HG03196 (cell line): Measurements from ENCODE around the gene PSMD2.
"Not testable (repeated sequence)": the region's sequence is repeated elsewhere in the genome, so short reads cannot be mapped to it uniquely, and the experiment has no call there.

Experiments used
- ATAC-seq: cut with Tn5 transposase; IDR thresholded peaks from one replicate; pipeline ENCODE4 v1.9.1; 2021; ENCODE audit not compliant: unreplicated experiment

The PSMD2 gene

DNA sequence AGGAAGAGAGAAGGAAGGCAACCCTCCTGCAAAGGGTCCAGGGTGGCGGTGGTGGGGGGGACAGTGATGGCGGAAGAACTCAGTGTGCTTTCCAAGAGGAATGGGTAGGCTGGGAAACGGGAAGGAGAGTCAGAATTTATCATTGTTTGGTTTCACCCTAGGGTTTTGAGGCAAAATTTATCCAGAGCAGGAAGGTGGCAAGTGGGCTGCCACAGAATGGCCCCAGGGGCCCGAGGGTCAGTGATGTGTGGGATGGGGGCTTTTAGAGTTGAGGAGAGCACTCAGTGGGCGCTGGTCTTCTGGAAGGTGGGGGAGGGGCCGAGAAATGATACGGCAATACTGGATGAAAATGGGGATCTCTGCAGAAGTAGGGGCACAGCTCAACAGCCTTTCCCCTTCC is 38.9 kb downstream of the PSMD2 start:
- no peak for ATAC-seq

DNA sequence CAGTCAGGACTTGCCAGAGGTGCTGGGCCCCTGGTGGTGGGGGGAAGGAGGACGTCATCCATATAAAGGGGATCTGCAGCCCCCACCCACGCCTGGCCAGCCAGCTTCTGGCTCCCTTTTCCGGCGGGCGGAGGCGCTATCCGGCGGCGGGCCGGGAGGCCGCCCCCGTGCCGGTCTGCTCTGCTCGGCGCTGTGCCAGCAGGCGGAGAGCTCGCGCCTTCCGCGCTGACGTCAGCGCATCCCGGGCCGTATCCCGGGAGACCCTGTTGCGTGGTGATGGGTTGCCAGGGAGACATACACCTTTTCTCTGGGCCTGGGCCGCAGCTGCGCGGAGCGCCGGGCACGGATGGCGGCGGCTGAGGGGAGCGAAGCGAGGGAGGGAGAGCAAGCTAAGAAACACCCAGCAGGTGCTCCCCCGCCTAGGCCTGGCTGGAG is 39.5 kb downstream of the PSMD2 start:
- no peak for ATAC-seq

DNA sequence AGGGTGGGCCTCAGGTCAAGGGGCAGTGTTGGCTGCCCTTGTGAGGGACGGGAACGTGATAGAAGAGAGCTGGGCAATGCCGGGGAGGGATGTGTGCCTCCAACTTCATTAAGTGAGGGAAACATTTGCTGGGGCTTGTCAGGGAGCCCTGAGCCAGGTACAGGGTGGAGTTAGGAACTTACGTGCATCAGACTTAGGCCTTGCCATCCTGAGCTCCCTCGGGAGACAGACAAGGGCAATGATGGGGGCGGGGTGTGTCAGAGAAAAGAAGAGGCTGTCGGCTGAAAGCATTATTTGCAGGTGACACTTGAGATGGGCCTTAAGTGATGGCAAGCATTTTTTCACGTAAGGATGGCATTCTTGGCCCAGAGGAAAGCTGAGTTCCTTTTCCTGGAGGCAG is 40.0 kb downstream of the PSMD2 start:
- no peak for ATAC-seq

DNA sequence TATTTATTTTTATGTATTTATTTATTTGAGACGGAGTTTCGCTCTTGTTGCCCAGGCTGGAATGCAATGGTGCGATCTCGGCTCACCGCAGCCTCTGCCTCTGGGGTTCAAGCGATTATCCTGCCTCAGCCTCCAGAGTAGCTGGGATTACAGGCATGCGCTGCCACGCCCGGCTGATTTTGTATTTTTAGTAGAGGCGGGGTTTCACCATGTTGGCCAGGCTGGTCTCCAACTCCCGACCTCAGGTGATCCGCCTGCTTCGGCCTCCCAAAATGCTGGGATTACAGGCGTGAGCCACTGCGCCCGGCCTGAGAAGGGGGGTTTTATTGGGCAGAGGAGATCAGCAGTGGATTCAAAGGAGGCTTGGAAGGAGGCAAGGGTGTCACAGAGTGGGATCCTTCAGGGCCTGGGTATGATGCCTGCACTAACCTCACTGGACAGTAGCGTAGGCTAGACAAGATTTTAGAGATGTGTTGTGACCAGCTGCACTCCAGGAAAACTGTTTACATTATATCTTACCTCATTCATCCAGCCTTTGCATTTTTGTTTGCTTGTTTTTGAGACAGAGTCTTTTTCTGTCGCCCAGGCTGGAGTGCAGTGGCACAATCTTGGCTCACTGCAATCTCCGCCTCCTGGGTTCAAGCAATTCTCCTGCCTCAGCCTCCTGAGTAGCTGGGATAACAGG is 40.6 kb downstream of the PSMD2 start:
- ATAC-seq: not testable (repeated sequence)

DNA sequence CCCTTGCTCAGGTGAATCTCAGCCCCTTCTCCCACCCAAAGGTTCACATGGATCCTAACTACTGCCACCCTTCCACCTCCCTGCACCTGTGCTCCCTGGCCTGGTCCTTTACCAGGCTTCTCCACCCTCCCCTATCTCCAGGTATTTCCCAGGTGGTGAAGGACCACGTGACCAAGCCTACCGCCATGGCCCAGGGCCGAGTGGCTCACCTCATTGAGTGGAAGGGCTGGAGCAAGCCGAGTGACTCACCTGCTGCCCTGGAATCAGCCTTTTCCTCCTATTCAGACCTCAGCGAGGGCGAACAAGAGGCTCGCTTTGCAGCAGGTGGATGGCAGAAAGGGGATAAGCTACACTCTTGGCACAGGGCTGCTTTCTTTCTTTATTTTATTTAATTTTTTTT is 42.9 kb downstream of the PSMD2 start:
- ATAC-seq: no peak

DNA sequence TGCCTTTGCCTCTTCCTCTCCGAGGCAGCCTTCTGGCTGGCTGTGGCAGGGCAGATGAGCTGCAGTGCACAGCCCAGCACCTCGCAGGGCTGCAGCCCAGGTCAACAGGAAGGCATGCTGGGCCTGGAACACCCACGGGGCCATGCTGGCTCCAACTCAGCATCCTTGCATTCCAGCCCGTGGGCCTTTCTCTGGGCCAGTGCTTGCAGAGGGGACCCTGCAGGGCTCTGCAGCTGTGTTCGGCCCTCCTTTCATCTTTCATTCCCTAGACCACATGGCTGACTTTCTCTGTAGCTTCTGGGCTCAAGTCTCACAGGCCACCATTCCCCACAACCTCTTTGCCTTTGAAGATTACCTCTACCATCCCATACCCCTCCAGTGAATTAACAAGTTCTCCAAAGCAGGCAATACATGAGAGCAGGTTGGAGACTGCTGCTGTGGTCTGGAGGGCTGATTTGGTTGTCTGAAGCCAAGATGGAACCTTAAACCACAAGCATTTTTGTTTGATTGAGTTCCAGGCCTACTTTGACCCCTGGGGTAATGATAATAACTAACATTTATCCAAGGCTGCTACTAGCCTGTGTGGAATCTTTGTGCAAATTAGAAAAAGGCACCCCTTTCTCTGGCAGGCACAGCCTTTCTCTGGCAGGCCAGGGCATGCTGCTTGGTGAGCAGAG is 44.3 kb downstream of the PSMD2 start:
- no peak for ATAC-seq

DNA sequence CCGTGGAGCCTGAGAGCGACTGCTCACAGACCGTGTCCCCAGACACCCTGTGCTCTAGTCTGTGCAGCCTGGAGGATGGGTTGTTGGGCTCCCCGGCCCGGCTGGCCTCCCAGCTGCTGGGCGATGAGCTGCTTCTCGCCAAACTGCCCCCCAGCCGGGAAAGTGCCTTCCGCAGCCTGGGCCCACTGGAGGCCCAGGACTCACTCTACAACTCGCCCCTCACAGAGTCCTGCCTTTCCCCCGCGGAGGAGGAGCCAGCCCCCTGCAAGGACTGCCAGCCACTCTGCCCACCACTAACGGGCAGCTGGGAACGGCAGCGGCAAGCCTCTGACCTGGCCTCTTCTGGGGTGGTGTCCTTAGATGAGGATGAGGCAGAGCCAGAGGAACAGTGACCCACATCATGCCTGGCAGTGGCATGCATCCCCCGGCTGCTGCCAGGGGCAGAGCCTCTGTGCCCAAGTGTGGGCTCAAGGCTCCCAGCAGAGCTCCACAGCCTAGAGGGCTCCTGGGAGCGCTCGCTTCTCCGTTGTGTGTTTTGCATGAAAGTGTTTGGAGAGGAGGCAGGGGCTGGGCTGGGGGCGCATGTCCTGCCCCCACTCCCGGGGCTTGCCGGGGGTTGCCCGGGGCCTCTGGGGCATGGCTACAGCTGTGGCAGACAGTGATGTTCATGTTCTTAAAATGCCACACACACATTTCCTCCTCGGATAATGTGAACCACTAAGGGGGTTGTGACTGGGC is 45.7 kb downstream of the PSMD2 start:
- ATAC-seq: no peak

DNA sequence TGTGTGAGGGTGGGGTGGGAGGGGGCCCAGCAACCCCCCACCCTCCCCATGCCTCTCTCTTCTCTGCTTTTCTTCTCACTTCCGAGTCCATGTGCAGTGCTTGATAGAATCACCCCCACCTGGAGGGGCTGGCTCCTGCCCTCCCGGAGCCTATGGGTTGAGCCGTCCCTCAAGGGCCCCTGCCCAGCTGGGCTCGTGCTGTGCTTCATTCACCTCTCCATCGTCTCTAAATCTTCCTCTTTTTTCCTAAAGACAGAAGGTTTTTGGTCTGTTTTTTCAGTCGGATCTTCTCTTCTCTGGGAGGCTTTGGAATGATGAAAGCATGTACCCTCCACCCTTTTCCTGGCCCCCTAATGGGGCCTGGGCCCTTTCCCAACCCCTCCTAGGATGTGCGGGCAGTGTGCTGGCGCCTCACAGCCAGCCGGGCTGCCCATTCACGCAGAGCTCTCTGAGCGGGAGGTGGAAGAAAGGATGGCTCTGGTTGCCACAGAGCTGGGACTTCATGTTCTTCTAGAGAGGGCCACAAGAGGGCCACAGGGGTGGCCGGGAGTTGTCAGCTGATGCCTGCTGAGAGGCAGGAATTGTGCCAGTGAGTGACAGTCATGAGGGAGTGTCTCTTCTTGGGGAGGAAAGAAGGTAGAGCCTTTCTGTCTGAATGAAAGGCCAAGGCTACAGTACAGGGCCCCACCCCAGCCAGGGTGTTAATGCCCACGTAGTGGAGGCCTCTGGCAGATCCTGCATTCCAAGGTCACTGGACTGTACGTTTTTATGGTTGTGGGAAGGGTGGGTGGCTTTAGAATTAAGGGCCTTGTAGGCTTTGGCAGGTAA is 46.5 kb downstream of the PSMD2 start:
- no peak for ATAC-seq

DNA sequence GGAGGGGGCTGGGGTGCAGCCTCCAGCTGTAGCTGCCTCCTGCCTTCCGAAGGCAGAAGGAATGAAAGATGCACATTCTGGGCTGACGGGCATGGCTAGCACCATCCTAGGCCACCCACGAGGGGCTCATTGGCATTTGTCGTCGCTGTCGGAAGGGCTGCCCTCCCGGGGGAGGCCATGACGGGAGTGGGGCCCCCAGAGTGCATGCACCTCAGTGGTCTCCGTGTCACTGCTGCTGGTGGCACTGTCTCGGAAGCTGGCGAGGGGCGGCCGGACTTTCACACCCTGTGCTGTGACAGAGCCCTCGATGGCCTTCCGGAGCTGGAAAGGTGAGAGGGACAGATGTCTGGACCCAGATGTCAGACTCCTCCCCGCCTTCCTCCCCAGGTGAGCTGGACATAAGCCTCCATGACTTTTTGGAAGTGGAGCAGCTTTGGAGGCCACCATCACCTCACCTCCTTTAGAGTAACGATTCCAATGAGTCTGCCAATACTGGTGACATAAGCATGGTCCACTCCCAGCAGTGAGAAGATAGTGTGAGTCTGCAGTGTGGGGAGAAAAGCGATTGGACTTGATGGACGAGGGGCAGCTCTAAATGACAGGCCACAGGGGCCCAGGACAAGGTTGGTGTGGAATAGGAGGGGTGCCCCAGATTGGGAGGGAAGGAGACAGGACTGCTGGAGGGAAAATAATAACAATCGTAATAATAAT is 47.6 kb downstream of the PSMD2 start:
- ATAC-seq: no peak

DNA sequence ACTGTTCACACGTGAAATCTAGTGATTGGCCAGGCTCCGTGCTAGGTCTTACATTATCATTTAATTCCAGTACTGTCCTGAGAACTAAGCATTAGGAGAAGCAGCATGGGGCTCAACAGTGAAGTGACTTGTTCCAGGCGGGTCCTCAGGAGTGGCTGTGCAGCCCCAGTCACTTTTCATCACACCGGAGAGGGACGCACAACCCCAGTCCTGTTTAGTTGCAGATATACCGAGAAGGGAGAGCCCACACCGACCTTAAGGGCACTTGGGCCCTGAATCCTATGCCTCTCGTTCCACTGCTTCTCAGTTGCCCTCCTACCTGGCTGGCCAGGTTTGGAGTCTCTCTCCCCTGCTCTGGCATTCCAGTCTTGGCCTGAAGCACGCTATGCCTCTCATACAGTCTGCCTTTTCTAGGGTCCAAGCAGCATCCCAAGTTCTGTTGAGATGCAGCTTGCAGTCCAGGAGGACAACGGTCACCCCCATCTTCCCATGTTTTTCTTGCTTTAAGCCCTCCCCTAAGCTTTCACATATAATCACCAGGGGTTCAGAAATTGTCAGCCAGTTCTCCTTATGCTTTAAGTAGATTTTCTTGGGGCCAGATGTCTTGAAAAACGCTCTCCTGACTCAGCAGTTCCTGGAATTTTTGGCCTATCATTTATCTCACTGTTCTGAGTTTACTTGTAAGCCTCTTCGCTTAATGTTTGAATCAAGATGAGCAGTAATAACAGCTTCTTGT is 48.4 kb downstream of the PSMD2 start:
- ATAC-seq: no peak

DNA sequence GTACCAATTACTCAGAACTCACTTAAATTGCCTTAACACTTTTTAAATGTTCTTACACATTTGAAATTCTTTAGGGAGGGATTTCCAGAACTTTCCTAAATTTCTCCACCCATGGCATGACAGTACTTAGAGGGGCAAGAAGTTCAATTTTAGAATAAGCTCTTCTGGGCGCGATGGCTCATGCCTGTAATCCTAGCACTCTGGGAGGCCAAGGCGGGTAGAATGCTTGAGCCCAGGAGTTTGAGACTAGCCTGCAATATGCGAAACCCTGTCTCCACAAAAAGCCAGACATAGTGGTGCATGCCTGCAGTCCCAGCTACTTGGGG is 49.0 kb downstream of the PSMD2 start:
- no peak for ATAC-seq

DNA sequence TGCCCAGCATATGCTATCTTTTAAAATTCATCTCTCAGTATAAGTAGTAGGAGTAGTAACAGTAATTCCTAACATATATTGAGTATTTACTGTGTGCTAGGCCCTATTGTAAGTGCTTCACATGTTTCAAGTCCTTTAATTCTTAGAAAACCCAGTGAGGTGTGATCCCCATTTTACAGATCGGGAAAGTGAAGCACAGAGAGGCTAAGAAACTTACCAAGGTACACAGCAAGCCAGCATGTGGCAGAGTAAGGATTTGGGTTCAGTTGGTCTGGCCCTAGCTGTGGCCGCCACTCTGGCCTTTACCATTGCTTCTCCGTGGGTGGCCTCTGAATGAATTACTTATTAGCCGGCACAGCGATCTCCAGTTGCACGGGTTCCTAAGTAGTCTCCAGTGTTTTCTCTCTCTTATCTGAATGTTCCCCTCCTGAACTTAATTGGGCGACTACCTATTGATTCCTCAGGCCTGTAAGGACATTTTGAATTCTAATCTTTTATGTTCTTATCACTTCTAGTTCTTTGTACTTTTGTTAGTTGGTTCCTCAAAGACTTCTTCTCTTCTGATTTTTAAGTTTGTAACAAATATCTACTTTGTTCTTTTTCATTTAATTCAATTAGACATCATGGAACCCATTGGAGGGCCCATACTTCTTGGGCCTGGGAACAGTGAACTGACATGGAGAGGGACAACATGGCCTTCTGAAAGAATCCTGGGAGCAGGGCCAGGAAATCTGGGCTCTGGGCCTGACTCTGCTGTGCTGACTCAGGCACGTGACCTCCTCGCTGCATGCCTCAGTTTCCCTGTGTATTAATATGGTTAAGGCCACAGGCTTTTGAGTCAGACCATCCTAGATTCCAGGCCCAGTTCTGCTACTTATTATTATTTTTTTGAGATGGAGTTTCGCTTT is 50.8 kb downstream of the PSMD2 start:
- ATAC-seq: no peak

DNA sequence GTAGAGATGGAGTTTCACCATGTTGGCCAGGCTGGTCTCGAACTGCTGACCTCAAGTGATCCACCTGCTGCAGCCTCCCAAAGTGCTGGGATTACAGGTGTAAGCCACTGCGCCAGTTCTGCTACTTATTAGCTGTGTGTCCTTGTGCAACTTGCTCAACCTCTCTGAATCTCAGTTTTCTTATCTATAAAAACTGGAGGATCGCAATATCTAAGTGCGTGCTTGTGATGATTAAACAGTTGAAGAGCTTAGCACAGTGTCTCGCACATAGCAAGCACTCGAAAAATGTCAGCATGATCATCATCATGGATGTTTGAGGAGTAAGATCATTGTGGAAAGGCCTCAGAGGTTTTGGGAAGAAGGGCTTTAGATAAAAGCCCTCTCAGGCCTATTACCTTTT is 51.6 kb downstream of the PSMD2 start:
- ATAC-seq: no peak

DNA sequence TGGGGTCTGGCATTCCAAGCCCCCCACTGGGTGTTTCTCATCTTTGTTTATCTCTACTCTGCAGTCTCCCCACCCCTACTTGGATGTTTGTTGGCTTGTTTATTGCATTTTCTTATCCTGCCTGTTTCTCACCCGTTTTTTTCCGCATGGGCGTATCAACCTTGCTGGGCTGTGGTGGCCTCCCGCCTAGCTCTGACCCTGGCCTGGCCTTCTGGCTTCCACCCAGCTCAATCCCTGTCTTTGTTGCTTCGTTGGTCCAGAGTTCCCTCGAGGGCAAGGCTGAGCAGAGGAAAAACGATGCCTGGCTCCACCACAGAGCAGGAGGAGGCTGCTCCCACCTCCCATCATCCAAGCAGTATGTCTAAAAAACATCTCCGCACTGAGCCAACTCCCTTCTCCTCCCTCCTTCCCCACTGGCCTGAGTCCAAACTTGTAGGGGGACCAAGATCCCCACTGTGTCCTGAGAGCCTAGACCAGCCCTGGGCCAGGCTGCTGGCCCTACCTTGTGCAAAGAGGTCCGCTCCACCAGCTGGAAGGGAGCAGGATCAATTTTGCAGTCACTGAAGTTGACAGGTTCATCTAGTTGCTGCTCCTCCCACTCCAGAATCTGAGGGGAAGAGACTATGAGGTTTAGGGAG is 52.6 kb downstream of the PSMD2 start:
- no peak for ATAC-seq

DNA sequence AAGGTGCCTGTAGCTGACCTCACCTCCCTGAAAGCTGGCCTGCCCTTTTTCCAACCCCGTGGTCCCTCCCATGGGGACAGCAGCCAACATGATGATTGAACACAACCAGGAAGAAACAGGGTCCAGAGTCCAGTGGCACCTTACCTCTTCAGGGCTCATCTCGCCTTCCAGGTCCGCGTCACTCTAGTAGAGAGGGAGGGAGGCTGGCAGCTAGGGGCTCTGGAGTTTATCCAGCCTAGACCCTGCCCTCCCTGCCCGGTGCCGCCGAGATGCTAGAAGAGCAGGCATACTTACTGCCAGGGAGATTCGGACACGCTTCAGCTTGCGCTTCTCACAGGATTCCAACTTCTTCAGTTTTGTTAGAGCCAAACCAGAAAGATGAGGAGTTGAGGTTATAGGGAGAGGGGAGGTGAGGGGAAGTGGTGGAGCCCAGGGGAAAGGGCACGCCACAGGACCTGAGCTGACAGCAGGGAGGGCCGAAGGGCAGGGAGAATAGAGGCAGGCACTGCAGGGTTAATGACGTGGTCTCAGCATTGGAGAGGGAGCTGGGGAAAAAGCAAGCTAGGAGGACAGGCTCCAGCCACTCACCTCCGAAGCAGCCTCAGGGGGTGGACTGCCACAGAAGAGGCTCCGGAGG is 53.2 kb downstream of the PSMD2 start:
- no peak for ATAC-seq

DNA sequence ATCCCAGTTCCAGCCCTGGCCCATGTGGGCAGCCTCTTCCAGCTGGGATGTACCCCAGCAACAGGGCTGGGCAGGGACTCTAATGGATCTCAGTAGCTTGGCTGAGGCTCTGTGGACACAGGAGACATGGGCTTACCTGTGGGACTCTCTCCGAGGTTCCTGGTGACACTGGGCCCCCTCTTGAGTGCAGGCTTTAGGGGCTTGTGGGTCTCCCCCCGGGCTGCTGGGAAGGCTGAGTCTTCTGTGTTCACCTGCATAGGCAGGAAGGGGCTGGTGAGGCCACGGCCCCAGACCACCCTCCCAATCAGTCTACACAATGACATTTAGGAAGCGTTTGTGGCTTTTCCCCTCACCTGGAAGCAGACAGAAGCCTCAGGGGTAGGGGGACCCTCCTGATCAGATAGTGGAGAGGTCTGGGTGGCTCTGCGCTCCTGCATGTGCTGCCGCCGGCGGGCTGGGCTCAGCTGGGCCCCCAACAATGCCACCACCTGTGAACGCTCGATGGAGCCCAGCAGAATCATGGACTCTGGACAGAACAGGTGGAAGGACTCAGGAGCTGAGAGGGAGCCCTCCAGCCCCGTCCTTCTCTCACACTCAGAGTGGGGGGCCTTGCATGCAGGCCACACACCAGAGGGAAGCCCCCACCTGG is 54.0 kb downstream of the PSMD2 start:
- ATAC-seq: no peak

DNA sequence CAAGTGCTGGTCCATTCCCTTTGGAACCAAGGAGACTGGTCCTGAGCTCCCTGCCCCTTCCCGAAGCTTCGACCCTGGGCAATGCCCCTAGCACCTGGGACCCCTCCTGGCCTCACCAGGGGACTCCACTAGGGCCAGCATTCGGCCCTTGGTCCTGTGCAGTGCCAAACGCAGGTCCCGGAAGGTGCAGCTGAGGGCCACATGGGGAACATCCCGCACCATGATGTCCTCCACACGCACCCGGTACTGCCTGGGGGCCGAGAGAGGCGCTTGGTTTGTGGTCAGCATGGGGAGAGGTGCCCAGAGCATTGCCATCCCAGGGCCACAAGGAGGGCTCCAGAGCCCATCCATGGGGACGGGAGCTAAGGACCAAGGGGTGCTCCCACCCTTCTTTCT is 54.5 kb downstream of the PSMD2 start:
- no peak for ATAC-seq
